Measurements from ENCODE around the gene TNIK.

DNA sequence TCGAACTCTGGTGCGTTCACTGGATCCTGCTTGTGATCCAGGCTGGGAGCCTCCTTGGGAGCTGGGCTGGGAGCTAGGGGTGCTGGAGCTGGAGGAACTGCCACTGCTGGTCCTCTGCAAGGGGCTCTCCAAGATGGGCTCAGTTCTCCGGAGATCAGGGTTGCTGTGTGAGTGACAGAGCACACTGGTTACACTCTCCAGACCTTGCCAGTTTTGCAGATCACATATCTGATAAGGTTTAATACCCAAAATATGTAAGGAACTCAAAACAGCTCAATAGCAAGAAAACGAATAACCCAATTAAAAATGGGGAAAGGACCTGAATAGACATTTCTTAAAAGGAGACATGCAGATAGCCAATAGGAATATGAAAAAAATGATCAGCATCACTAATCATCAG lies 349.5 kb downstream of the TNIK start:
- TF ChIP-seq, protein P1, sequence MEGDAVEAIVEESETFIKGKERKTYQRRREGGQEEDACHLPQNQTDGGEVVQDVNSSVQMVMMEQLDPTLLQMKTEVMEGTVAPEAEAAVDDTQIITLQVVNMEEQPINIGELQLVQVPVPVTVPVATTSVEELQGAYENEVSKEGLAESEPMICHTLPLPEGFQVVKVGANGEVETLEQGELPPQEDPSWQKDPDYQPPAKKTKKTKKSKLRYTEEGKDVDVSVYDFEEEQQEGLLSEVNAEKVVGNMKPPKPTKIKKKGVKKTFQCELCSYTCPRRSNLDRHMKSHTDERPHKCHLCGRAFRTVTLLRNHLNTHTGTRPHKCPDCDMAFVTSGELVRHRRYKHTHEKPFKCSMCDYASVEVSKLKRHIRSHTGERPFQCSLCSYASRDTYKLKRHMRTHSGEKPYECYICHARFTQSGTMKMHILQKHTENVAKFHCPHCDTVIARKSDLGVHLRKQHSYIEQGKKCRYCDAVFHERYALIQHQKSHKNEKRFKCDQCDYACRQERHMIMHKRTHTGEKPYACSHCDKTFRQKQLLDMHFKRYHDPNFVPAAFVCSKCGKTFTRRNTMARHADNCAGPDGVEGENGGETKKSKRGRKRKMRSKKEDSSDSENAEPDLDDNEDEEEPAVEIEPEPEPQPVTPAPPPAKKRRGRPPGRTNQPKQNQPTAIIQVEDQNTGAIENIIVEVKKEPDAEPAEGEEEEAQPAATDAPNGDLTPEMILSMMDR (IDR thresholded peaks at IDR 0.05) = no peak
- no peak for TF ChIP-seq EP300 (IDR thresholded peaks at IDR 0.05)
- no peak for TF ChIP-seq POLR2A (IDR thresholded peaks at IDR 0.05)

Data from stomach (tissue), 4 donors.